GM18909 (cell line): ENCODE measurements around the gene PDE4B.
"Not testable (repeated sequence)": the region's sequence is repeated elsewhere in the genome, so short reads cannot be mapped to it uniquely, and the experiment has no call there.

ENCODE experiments used
- ATAC-seq: cut with Tn5 transposase; IDR thresholded peaks from one replicate; pipeline ENCODE4 v1.9.1; 2021; ENCODE audit warnings: mild to moderate bottlenecking; ENCODE audit not compliant: unreplicated experiment, poor library complexity

PDE4B gene

GRCh38 chr1:66035616-66036245, 243.0 kb downstream of the PDE4B start:
- ATAC-seq: no peak

- no peak for ATAC-seq
These were observed 249.0 kb downstream of the PDE4B start for GRCh38 chr1:66041654-66042053.

- no peak for ATAC-seq
These were observed 250.5 kb downstream of the PDE4B start for GRCh38 chr1:66043186-66043585.

GRCh38 chr1:66044912-66045311, 252.2 kb downstream of the PDE4B start:
- ATAC-seq: no peak

GRCh38 chr1:66046415-66046814, 253.7 kb downstream of the PDE4B start:
- ATAC-seq: no peak

- ATAC-seq: no peak
These were observed 255.3 kb downstream of the PDE4B start for GRCh38 chr1:66048011-66048410.

GRCh38 chr1:66050123-66050522, 257.4 kb downstream of the PDE4B start:
- ATAC-seq: no peak

- no peak for ATAC-seq
These were observed 257.9 kb downstream of the PDE4B start for GRCh38 chr1:66050633-66051032.

- no peak for ATAC-seq
These were observed 262.4 kb downstream of the PDE4B start for GRCh38 chr1:66055092-66055491.

- ATAC-seq: not testable (repeated sequence)
These were observed 264.8 kb downstream of the PDE4B start for GRCh38 chr1:66057448-66057847.

GRCh38 chr1:66058558-66058957, 265.9 kb downstream of the PDE4B start:
- ATAC-seq: no peak

- ATAC-seq: not testable (repeated sequence)
These were observed 274.5 kb downstream of the PDE4B start for GRCh38 chr1:66067219-66067618.

GRCh38 chr1:66069976-66070876, 277.5 kb downstream of the PDE4B start:
- no peak for ATAC-seq

- ATAC-seq: no peak
These were observed 280.7 kb downstream of the PDE4B start for GRCh38 chr1:66073388-66073787.

- no peak for ATAC-seq
These were observed 281.5 kb downstream of the PDE4B start for GRCh38 chr1:66074147-66074546.

GRCh38 chr1:66078412-66078811, 285.7 kb downstream of the PDE4B start:
- ATAC-seq: no peak

GRCh38 chr1:66083003-66083402, 290.3 kb downstream of the PDE4B start:
- ATAC-seq: no peak

- no peak for ATAC-seq
These were observed 291.7 kb downstream of the PDE4B start for GRCh38 chr1:66084442-66084841.

- no peak for ATAC-seq
These were observed 292.9 kb downstream of the PDE4B start for GRCh38 chr1:66085600-66085999.

- ATAC-seq: no peak
These were observed 296.1 kb downstream of the PDE4B start for GRCh38 chr1:66088787-66089186.

GRCh38 chr1:66090859-66091457, 298.3 kb downstream of the PDE4B start:
- ATAC-seq: no peak
